Panc1 (cell line): Measurements from ENCODE around the gene GRK2. TPM values are rescaled to one million over a fixed set of nuclear protein-coding genes. Genes with fewer than 3 reads are reported as not detected.
A peak's percentile ranks its signal among the peaks of the same experiment; 100 is the strongest.

Source experiments
- ATAC-seq: fragments of 200-7000 bp; cut with Tn5 transposase; 2 replicates; pipeline ENCODE4 v1.9.1; 2020; ENCODE audit warnings: mild to moderate bottlenecking, moderate library complexity
- BruUV-seq: library from RNA; stranded (reverse); fragments of 400-500 nt; replicated peaks from 2 replicates; lab custom pipeline; 2021; lab: Mats Ljungman, UMichigan
- CTCF ChIA-PET: fragments of 300-600 bp; sonication (Branson Sonifier 250); formaldehyde crosslinking; loops from one replicate; lab custom pipeline; 2022; ENCODE audit warnings: antibody characterized with exemption; lab: Charles Lee
- POLR2A ChIA-PET: fragments of 300-600 bp; sonication (Branson Sonifier 250); formaldehyde crosslinking; loops from one replicate; lab custom pipeline; 2022; ENCODE audit warnings: antibody characterized with exemption; lab: Charles Lee
- DNase-seq: peaks from one replicate; pipeline ENCODE4 v3.0.0-alpha.2; 2010; ENCODE audit warnings: low read depth, low spot score
- H3K27ac ChIP-seq: 2 replicates; pipeline ENCODE4 v1.5.1; 2011; ENCODE audit warnings: mild to moderate bottlenecking, low read length, inconsistent platforms
- H3K27me3 ChIP-seq: fragments of 200-500 bp; sonication (Bioruptor generic); 2 replicates; pipeline ENCODE4 v1.6.0; 2014; ENCODE audit warnings: low read length, inconsistent platforms; ENCODE audit not compliant: control insufficient read depth, insufficient read depth
- H3K36me3 ChIP-seq: fragments of 200-500 bp; sonication (Bioruptor generic); 2 replicates; pipeline ENCODE4 v1.5.1; 2014; ENCODE audit warnings: inconsistent platforms, mild to moderate bottlenecking, low read length, moderate library complexity; ENCODE audit not compliant: control insufficient read depth, insufficient read depth
- H3K4me1 ChIP-seq: 2 replicates; pipeline ENCODE4 v1.5.1; 2011; ENCODE audit warnings: inconsistent platforms, mild to moderate bottlenecking, low read length, moderate library complexity; ENCODE audit not compliant: control insufficient read depth, insufficient read depth
- H3K4me3 ChIP-seq, 2 experiments: 2 replicates each; pipeline ENCODE4 v1.5.1; 2011 to 2012; ENCODE audit warnings: low read depth in 2 of 2, low read length in 2 of 2, mild to moderate bottlenecking in 2 of 2, inconsistent platforms in 1 of 2, moderate library complexity in 1 of 2
- H3K9me3 ChIP-seq: fragments of 200-500 bp; sonication (Bioruptor generic); 2 replicates; pipeline ENCODE4 v1.5.1; 2014; ENCODE audit warnings: low read depth, mild to moderate bottlenecking, inconsistent platforms, low read length, moderate library complexity; ENCODE audit not compliant: control insufficient read depth, insufficient read depth
- CTCF ChIP-seq: fragments of 450-650 bp; IDR thresholded peaks from 2 replicates; pipeline ENCODE4 v1.5.1; 2017; ENCODE audit warnings: mild to moderate bottlenecking
- POLR2AphosphoS5 ChIP-seq: IDR thresholded peaks from 2 replicates; pipeline ENCODE4 v1.6.1; 2012; ENCODE audit warnings: mild to moderate bottlenecking, low read depth, low read length, moderate library complexity
- SIN3A ChIP-seq: IDR thresholded peaks from 2 replicates; pipeline ENCODE4 v1.6.1; 2012; ENCODE audit warnings: low read depth, mild to moderate bottlenecking, low read length, moderate library complexity, borderline replicate concordance; ENCODE audit not compliant: insufficient read depth
- TCF7L2 ChIP-seq: IDR thresholded peaks from 2 replicates; pipeline ENCODE4 v1.6.1; 2011; ENCODE audit warnings: mild to moderate bottlenecking, low read depth, low read length, inconsistent platforms
- in situ Hi-C: cut with HindIII; loops from 2 replicates; pipeline ENCODE4 v1.10.0; 2016; ENCODE audit warnings: low sequenced_read_pairs, low pct_unique_long_range_greater_than_20kb
- intact Hi-C: fragments of 100-400 bp; cut with micrococcal nuclease; formaldehyde crosslinking; loops from one replicate; pipeline ENCODE4 v1.10.0; 2022; ENCODE audit not compliant: unreplicated experiment
- total RNA-seq: library from RNA; stranded (reverse); gene quantifications from one replicate; pipeline ENCODE4 v1.2.1, GENCODE V29; 2021; ENCODE audit not compliant: unreplicated experiment
- TF ChIP-seq, protein P1 (sequence below), 2 experiments: IDR thresholded peaks; 2 replicates each; pipeline ENCODE4 v1.6.1; 2011 to 2012; ENCODE audit warnings: low read depth in 2 of 2, control low read depth in 1 of 2, low read length in 1 of 2, mild to moderate bottlenecking in 1 of 2, moderate library complexity in 1 of 2; ENCODE audit not compliant: insufficient read depth in 1 of 2

GRK2 gene
- total RNA-seq, 1 experiment from 2014 or later: 103 TPM

DNA sequence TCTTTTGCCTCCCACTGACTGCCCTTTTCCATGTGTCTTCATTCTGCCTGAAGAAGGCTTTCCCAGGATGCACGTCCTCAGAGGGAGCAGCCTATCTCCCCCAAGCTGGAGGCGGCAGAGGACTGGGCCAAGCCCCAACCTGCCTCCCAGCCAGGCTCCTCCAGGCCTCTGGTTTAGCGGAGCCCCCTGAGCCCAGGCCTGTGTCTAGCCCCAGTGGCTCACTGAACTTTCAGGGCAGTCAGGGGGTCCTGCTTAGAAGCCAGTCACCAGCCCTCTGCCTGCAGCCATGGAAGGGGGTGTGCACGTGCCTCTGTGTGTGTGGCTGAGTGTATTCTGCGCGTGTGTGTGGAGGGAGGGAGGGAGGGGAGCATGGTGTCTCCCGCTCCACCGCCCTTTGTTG lies 10.4 kb upstream of the GRK2 start:
- BruUV-seq: no TSS peak
- H3K4me1 ChIP-seq: no peaks in the 10 kb centered on the region
- TF ChIP-seq, protein P1, sequence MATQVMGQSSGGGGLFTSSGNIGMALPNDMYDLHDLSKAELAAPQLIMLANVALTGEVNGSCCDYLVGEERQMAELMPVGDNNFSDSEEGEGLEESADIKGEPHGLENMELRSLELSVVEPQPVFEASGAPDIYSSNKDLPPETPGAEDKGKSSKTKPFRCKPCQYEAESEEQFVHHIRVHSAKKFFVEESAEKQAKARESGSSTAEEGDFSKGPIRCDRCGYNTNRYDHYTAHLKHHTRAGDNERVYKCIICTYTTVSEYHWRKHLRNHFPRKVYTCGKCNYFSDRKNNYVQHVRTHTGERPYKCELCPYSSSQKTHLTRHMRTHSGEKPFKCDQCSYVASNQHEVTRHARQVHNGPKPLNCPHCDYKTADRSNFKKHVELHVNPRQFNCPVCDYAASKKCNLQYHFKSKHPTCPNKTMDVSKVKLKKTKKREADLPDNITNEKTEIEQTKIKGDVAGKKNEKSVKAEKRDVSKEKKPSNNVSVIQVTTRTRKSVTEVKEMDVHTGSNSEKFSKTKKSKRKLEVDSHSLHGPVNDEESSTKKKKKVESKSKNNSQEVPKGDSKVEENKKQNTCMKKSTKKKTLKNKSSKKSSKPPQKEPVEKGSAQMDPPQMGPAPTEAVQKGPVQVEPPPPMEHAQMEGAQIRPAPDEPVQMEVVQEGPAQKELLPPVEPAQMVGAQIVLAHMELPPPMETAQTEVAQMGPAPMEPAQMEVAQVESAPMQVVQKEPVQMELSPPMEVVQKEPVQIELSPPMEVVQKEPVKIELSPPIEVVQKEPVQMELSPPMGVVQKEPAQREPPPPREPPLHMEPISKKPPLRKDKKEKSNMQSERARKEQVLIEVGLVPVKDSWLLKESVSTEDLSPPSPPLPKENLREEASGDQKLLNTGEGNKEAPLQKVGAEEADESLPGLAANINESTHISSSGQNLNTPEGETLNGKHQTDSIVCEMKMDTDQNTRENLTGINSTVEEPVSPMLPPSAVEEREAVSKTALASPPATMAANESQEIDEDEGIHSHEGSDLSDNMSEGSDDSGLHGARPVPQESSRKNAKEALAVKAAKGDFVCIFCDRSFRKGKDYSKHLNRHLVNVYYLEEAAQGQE (IDR thresholded peaks at IDR 0.05; ENCODE audit: insufficient read depth in 1 of 2, low read depth in 2 of 2, low read length in 1 of 2): no peak
- TF ChIP-seq CTCF (no peak), TCF7L2 (no peak), SIN3A (no peak), POLR2AphosphoS5 (no peak)
- no peaks in the 10 kb centered on the region for H3K9me3 ChIP-seq
- in situ Hi-C loops: no loop called here
- DNase-seq: no peak
- H3K27ac ChIP-seq: no peak overlapping the region
- ChIA-PET POLR2A (no interaction called here), CTCF (no interaction called here)
- no peak for ATAC-seq
- no peak overlapping the region for H3K4me3 ChIP-seq
- peaks cover 40% of the 10 kb centered on the region for H3K36me3 ChIP-seq
- intact Hi-C loops: no loop called here
- no peaks in the 10 kb centered on the region for H3K27me3 ChIP-seq

DNA sequence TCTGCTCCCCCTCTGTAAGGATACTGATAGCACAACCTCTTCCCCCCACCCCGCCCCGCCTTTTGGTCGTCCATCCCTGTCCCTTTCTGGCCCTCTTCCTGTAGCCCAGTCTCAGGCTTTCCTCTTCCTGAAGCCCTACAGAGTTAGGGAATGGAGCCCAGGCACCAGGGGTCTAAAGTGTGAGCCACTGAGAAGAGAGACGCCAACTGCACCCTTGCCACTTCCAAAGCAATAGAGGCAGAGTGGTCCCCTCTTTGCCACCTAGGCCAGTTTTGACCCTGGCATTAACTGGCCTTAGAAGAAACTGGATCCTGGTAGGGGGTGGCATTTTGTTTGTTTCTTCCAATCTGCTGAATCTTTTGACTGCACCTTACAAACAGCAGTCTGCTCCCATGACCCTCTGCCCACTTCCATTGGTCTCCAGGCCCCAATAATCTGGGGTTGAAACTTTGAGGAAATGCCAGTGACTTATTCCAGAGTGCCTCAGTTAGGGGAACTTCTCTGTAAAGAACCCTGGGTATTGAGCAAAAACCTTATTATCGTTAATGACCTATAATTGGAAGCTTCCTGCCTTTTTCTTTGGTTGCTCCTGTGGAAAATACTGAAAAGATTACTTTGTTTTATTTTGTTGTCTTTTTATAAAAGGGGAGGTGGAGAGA lies 9.7 kb upstream of the GRK2 start:
- Histone ChIP-seq H3K36me3 (peaks cover 33% of the 10 kb centered on the region), H3K9me3 (no peaks in the 10 kb centered on the region), H3K4me1 (peaks cover under 1% of the 10 kb centered on the region; the same call in 1 of the 2 replicates), H3K27me3 (no peaks in the 10 kb centered on the region), H3K4me3 (no peak overlapping the region), H3K27ac (no peak overlapping the region)
- BruUV-seq: TSS peak; percentile 80
- intact Hi-C loops: no loop called here
- ATAC-seq (no peak), DNase-seq (no peak)
- TF ChIP-seq SIN3A: no peak
- TF ChIP-seq, protein P1 (IDR thresholded peaks at IDR 0.05; ENCODE audit: insufficient read depth in 1 of 2, low read depth in 2 of 2, low read length in 1 of 2): no peak
- TF ChIP-seq TCF7L2: no peak
- TF ChIP-seq POLR2AphosphoS5: no peak
- TF ChIP-seq CTCF: no peak
- ChIA-PET POLR2A (no interaction called here), CTCF (no interaction called here)
- in situ Hi-C loops: no loop called here
